ENCODE data around the gene STAC2.

The STAC2 gene

DNA sequence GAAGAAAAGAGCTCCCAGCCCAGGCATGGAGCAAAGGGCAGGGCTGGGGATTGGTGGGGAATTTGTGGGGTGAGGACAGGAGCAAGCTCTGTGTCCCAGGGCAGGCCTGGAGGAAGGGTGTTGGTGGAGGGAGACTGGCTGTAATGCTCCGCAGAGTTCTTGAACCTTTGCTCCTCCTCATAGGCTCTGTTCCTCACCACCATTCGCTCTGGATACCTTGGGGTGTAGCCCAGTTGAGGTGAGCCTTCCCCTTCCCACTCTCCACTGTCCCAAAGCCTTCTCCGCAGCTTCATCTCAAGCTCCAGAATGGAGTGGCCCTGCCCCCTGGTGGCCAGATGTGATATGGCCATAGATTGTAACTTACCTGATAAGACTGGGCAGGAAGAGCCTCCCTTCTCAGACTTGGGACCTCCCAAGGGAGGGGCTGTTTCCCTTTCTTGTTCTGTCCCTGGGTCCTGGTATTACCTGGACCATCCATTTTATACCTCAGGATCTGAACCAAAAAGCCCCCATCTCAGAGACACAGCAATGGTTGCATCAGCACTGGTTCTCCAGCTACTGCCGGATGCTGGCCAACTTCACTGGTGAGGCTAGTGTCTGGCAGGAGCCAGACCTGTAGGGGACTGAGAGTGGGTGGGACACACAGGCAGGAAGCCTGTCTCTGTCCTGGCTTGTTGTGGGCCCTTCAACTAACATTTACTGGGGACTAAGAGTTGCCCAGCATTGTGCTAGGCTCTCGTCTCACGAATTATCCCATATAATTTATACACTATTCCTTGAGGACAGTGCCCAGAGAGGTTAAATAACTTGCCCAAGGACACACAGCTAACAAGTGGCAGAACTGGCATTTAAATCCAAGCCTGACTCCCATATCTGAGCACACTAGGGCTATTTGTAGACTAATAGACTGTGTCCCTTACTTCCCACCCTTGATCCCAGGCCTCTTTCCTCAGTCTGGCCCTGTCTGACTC, 19.1 kb upstream of the STAC2 start:
- Histone ChIP-seq H3K4me3 (peak overlapping the region; percentile 53), H3K4me1 (peaks cover 56% of the 10 kb centered on the region), H3K27ac (peak overlapping the region; percentile 64), H4K20me1 (peaks cover 7% of the 10 kb centered on the region), H3K4me2 (peak overlapping the region; percentile 97), H3K36me3 (no peaks in the 10 kb centered on the region), H3K27me3 (no peaks in the 10 kb centered on the region), H3K9ac (peak overlapping the region; percentile 20; the same call in 1 of the 2 replicates), H3K9me3 (no peaks in the 10 kb centered on the region)
- TF ChIP-seq Cebpa-rat (IDR thresholded peaks at IDR 0.05), result no peak

DNA sequence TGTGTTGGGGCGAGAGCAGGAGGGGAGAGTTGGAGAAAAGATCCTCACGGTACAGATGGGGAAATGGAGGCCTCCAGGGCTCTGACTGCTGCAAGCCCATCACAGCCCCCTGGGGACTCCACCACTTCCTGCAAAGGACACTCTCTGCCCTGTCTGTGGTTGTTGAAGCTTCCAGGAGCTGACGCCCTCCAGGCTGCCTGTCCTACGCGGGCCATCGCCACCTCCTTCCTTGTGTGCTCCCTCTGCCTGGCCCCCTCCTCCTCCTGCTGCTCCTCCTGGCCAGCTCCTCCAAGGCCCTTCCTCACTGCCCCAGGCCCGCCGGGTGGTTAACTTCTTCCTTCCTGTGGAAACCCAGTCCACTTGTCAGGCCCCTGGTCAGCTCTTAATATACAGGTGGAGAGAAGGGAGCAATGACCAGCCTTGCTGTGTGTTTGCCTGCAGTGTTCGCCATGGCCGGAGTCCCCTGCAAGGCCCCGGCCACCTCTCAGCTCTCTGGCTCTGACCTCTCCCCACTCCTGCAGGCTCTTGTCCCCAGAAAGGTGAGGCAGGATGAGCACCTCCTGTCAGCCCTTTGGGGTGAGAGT, 18.4 kb upstream of the STAC2 start:
- peak overlapping the region; percentile 20; the same call in 1 of the 2 replicates for H3K9ac ChIP-seq
- H3K36me3 ChIP-seq, result no peaks in the 10 kb centered on the region
- H3K4me1 ChIP-seq, result peaks cover 64% of the 10 kb centered on the region
- H4K20me1 ChIP-seq, result peaks cover 7% of the 10 kb centered on the region
- peak overlapping the region; percentile 53 for H3K4me3 ChIP-seq
- peak overlapping the region; percentile 97 for H3K4me2 ChIP-seq
- no peaks in the 10 kb centered on the region for H3K27me3 ChIP-seq
- H3K27ac ChIP-seq, result peak overlapping the region; percentile 64
- H3K9me3 ChIP-seq, result no peaks in the 10 kb centered on the region
- no peak for TF ChIP-seq Cebpa-rat (IDR thresholded peaks at IDR 0.05)

DNA sequence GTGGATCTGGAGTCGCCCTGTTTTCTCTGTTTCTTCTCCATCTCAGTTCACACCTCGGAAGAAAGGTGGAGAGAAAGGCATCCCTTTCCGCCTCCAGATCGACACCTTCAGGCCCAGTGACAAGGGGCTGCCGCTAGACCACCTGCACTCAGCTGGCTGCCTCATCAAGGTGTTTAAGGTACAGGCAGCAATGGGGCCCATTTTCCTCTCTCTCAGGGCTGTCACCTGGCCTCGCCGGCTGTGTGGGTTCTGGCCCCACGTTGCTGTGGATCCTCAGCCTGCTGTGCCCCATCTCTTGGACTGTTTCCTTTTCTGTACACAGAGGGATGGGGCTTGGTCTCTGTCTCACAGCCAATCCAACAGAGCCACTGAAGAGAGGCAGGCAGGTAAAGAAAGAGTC, 17.4 kb upstream of the STAC2 start:
- Histone ChIP-seq H3K9me3 (no peaks in the 10 kb centered on the region), H3K4me2 (peak overlapping the region; percentile 97), H4K20me1 (peaks cover 7% of the 10 kb centered on the region), H3K27ac (no peak overlapping the region), H3K36me3 (no peaks in the 10 kb centered on the region), H3K4me1 (peaks cover 69% of the 10 kb centered on the region), H3K4me3 (no peak overlapping the region; the same call in 1 of the 2 replicates), H3K9ac (no peak overlapping the region; the same call in 1 of the 2 replicates), H3K27me3 (no peaks in the 10 kb centered on the region)
- TF ChIP-seq Cebpa-rat (IDR thresholded peaks at IDR 0.05), result no peak

GRCh38 chr17:39240631-39241030, 14.9 kb upstream of the STAC2 start:
- Histone ChIP-seq H3K9ac (no peak overlapping the region), H3K27me3 (no peaks in the 10 kb centered on the region), H3K4me1 (peaks cover 84% of the 10 kb centered on the region), H3K4me2 (no peak overlapping the region), H3K27ac (no peak overlapping the region), H3K9me3 (no peaks in the 10 kb centered on the region), H3K36me3 (no peaks in the 10 kb centered on the region), H4K20me1 (peaks cover 7% of the 10 kb centered on the region), H3K4me3 (no peak overlapping the region)
- no peak for TF ChIP-seq Cebpa-rat (IDR thresholded peaks at IDR 0.05)

- no peaks in the 10 kb centered on the region for H3K36me3 ChIP-seq
- H3K4me1 ChIP-seq, result peaks cover 90% of the 10 kb centered on the region
- no peaks in the 10 kb centered on the region for H3K9me3 ChIP-seq
- H4K20me1 ChIP-seq, result peaks cover 7% of the 10 kb centered on the region
- TF ChIP-seq Cebpa-rat (IDR thresholded peaks at IDR 0.05), result no peak
- H3K4me3 ChIP-seq, result no peak overlapping the region
- H3K4me2 ChIP-seq, result peak overlapping the region; percentile 75
- H3K9ac ChIP-seq, result no peak overlapping the region
- no peaks in the 10 kb centered on the region for H3K27me3 ChIP-seq
- H3K27ac ChIP-seq, result no peak overlapping the region
These were observed 14.0 kb upstream of the STAC2 start for GRCh38 chr17:39239640-39240314.

GRCh38 chr17:39238311-39238972, 12.7 kb upstream of the STAC2 start:
- no peak overlapping the region for H3K4me3 ChIP-seq
- H3K27ac ChIP-seq, result peak overlapping the region; percentile 47; the same call in 1 of the 2 replicates
- H4K20me1 ChIP-seq, result no peaks in the 10 kb centered on the region
- no peak overlapping the region; the same call in 1 of the 2 replicates for H3K9ac ChIP-seq
- H3K4me2 ChIP-seq, result peak overlapping the region; percentile 75
- no peaks in the 10 kb centered on the region for H3K27me3 ChIP-seq
- TF ChIP-seq Cebpa-rat (IDR thresholded peaks at IDR 0.05), result no peak
- H3K9me3 ChIP-seq, result no peaks in the 10 kb centered on the region
- H3K4me1 ChIP-seq, result peaks cover 79% of the 10 kb centered on the region
- H3K36me3 ChIP-seq, result no peaks in the 10 kb centered on the region

DNA sequence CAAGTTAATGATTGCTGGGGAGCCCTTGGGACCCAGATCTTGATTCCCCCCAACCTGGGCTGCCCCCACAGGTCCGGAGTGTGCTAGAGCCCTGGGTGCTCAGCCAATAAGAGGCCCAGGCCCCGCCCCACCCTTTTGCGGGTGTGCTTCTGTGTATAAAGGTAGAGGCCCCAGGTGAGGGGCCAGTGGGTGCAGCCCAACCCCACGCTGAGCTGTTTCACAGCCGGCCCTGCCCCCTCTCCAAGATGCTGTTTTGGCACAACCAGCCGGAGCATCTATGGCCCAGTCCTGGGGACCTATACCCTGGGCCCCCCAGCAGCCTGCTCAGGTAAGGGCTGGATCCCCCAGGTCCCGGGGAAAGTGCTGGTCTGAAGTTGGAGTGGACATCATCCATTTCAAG, 11.8 kb upstream of the STAC2 start:
- Histone ChIP-seq H3K27me3 (no peaks in the 10 kb centered on the region), H3K27ac (peak overlapping the region; percentile 47; the same call in 1 of the 2 replicates), H3K4me3 (no peak overlapping the region), H3K4me1 (peaks cover 71% of the 10 kb centered on the region), H3K9me3 (no peaks in the 10 kb centered on the region), H4K20me1 (no peaks in the 10 kb centered on the region), H3K9ac (no peak overlapping the region), H3K36me3 (no peaks in the 10 kb centered on the region), H3K4me2 (peak overlapping the region; percentile 75)
- no peak for TF ChIP-seq Cebpa-rat (IDR thresholded peaks at IDR 0.05)

DNA sequence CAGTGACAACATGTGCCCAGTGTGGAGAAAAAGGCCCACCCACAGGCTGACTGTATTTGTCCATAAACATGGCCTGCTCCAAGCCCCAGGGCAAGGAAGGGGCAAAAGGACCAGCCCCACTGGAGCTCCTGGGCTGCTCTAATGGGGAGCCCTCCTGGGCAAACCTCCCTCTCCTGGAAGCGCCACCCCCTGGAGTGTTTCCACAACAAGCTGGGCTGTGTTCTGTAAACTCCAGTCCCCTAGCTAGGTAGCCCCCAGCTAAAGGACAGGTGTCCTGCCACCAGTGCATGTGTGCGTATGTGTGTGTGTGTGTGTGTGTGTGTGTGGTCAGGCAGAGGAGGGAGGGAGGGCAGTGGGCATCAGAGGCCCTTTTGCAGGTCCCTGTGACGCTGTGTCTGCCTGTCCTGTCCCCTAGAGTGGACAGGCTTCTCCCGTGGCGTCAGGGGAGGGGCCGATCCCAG, 11.3 kb upstream of the STAC2 start:
- H3K4me2 ChIP-seq, result peak overlapping the region; percentile 75
- no peaks in the 10 kb centered on the region for H3K9me3 ChIP-seq
- no peak overlapping the region for H3K9ac ChIP-seq
- H3K4me3 ChIP-seq, result no peak overlapping the region
- no peaks in the 10 kb centered on the region for H3K36me3 ChIP-seq
- H3K27ac ChIP-seq, result no peak overlapping the region
- no peaks in the 10 kb centered on the region for H3K27me3 ChIP-seq
- H4K20me1 ChIP-seq, result no peaks in the 10 kb centered on the region
- H3K4me1 ChIP-seq, result peaks cover 70% of the 10 kb centered on the region
- TF ChIP-seq Cebpa-rat (IDR thresholded peaks at IDR 0.05), result no peak

DNA sequence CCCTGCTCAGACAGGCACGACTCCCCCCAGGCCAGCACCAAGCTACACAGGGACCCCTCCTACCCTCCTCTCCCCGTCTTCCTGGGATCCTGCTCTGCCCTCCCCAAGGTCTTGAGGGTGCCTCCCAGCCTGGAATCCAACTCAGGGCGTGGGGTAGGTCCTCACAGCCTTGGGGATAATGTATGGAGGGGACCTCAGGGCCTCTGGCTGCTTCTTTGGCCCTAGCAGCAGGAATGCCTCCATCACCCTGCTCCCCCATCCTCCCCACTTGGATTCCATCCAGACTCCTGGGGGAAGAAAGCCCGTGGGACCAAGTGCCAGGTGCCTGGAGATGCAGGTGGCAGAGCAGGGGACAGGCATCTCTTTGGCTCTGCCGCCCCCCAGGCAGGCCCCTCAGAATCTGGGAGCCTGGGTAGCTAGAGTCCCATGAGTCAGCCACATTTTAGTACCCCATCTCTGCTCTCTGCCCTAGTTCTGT, 10.7 kb upstream of the STAC2 start:
- TF ChIP-seq Cebpa-rat (IDR thresholded peaks at IDR 0.05), result no peak
- Histone ChIP-seq H3K27me3 (no peaks in the 10 kb centered on the region), H3K4me1 (peaks cover 70% of the 10 kb centered on the region), H4K20me1 (no peaks in the 10 kb centered on the region), H3K36me3 (no peaks in the 10 kb centered on the region), H3K4me2 (peak overlapping the region; percentile 75), H3K27ac (peak overlapping the region; percentile 41; the same call in 1 of the 2 replicates), H3K4me3 (no peak overlapping the region), H3K9me3 (no peaks in the 10 kb centered on the region), H3K9ac (no peak overlapping the region)

Data from BLaER1 (cell line).